HUES64 (cell line): ENCODE results near the gene PRRC2A.

Experiments
- H3K27ac ChIP-seq: 2 replicates; pipeline ENCODE4 v1.7.0; 2013; ENCODE audit warnings: low read depth, low read length, inconsistent platforms
- H3K27me3 ChIP-seq: 2 replicates; pipeline ENCODE4 v1.6.1; 2013; ENCODE audit warnings: mild to moderate bottlenecking, low read length; ENCODE audit not compliant: insufficient read depth
- H3K36me3 ChIP-seq: 2 replicates; pipeline ENCODE4 v1.6.1; 2013; ENCODE audit warnings: mild to moderate bottlenecking, low read length; ENCODE audit not compliant: insufficient read depth
- H3K4me1 ChIP-seq: 2 replicates; pipeline ENCODE4 v1.6.1; 2013; ENCODE audit warnings: mild to moderate bottlenecking, low read length, moderate library complexity; ENCODE audit not compliant: insufficient read depth
- H3K4me3 ChIP-seq: 2 replicates; pipeline ENCODE4 v1.5.1; 2013; ENCODE audit warnings: mild to moderate bottlenecking, low read length, moderate library complexity
- H3K9ac ChIP-seq: 2 replicates; pipeline ENCODE4 v1.6.1; 2013; ENCODE audit warnings: mild to moderate bottlenecking, low read depth, low read length
- H3K9me3 ChIP-seq: 2 replicates; pipeline ENCODE4 v1.6.1; 2013; ENCODE audit warnings: low read depth, low read length; ENCODE audit not compliant: insufficient read depth
- WGBS: fragments of 150-250, 120-280 bp; methylation state at CpG from one replicate; pipeline ENCODE4 v1.1.7; 2013; ENCODE audit warnings: missing lambda C conversion rate; 5-methylcytosine and 5-hydroxymethylcytosine counted together

PRRC2A gene

GRCh38 chr6:31629014-31629413, 8.5 kb downstream of the PRRC2A start:
- Histone ChIP-seq H3K27me3 (no peaks in the 10 kb centered on the region), H3K4me3 (no peak overlapping the region), H3K36me3 (peaks cover 100% of the 10 kb centered on the region), H3K9me3 (no peaks in the 10 kb centered on the region), H3K9ac (no peak overlapping the region), H3K4me1 (no peaks in the 10 kb centered on the region), H3K27ac (no peak overlapping the region)
- 93% methylated on average over 7 of the region's 7 CpGs for WGBS

- WGBS: 95% methylated on average over 25 of the region's 25 CpGs
- H3K9ac ChIP-seq: no peak overlapping the region
Measured at GRCh38 chr6:31630177-31630934, 9.8 kb downstream of the PRRC2A start.

GRCh38 chr6:31631209-31631608, 10.7 kb downstream of the PRRC2A start:
- H3K9me3 ChIP-seq: no peaks in the 10 kb centered on the region
- 96% methylated on average over 16 of the region's 16 CpGs for WGBS
- peaks cover 100% of the 10 kb centered on the region for H3K36me3 ChIP-seq
- no peak overlapping the region for H3K27ac ChIP-seq
- H3K4me1 ChIP-seq: no peaks in the 10 kb centered on the region
- no peaks in the 10 kb centered on the region for H3K27me3 ChIP-seq
- H3K4me3 ChIP-seq: no peak overlapping the region
- H3K9ac ChIP-seq: no peak overlapping the region

More at GRCh38 chr6:31630177-31630934, 9.8 kb downstream of the PRRC2A start:
- Histone ChIP-seq H3K4me3 (no peak overlapping the region), H3K27ac (no peak overlapping the region), H3K4me1 (no peaks in the 10 kb centered on the region), H3K9me3 (no peaks in the 10 kb centered on the region), H3K27me3 (no peaks in the 10 kb centered on the region), H3K36me3 (peaks cover 100% of the 10 kb centered on the region)

GRCh38 chr6:31631681-31632278, 11.3 kb downstream of the PRRC2A start:
- WGBS: 96% methylated on average over 32 of the region's 32 CpGs

DNA sequence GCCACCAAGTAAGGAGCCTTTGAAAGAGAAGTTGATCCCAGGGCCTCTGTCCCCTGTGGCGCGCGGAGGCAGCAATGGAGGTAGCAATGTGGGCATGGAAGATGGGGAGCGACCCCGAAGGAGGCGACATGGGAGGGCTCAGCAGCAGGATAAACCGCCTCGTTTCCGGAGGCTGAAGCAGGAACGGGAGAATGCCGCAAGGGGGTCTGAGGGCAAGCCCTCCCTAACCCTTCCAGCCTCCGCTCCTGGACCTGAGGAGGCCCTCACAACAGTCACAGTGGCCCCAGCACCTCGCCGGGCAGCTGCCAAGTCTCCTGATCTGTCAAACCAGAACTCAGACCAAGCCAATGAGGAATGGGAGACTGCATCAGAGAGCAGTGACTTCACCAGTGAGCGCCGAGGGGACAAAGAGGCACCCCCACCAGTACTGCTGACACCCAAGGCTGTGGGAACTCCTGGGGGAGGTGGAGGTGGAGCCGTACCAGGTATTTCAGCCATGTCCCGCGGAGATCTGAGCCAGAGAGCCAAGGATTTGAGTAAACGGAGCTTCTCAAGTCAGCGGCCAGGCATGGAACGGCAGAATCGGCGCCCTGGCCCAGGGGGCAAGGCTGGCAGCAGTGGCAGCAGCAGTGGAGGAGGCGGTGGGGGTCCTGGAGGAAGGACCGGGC, 11.9 kb downstream of the PRRC2A start:
- no peaks in the 10 kb centered on the region for H3K9me3 ChIP-seq
- peaks cover 99% of the 10 kb centered on the region for H3K36me3 ChIP-seq
- no peaks in the 10 kb centered on the region for H3K27me3 ChIP-seq
- no peak overlapping the region for H3K4me3 ChIP-seq
- H3K4me1 ChIP-seq: no peaks in the 10 kb centered on the region
- H3K9ac ChIP-seq: no peak overlapping the region
- no peak overlapping the region for H3K27ac ChIP-seq
- WGBS: 95% methylated on average over 26 of the region's 26 CpGs

More at GRCh38 chr6:31631681-31632278, 11.3 kb downstream of the PRRC2A start:
- Histone ChIP-seq H3K9ac (no peak overlapping the region), H3K36me3 (peaks cover 100% of the 10 kb centered on the region), H3K27me3 (no peaks in the 10 kb centered on the region), H3K9me3 (no peaks in the 10 kb centered on the region), H3K4me3 (no peak overlapping the region), H3K4me1 (no peaks in the 10 kb centered on the region), H3K27ac (no peak overlapping the region)

- WGBS: 94% methylated on average over 7 of the region's 7 CpGs
- Histone ChIP-seq H3K27me3 (no peaks in the 10 kb centered on the region), H3K27ac (no peak overlapping the region), H3K4me1 (no peaks in the 10 kb centered on the region), H3K36me3 (peaks cover 98% of the 10 kb centered on the region), H3K4me3 (no peak overlapping the region), H3K9ac (no peak overlapping the region), H3K9me3 (no peaks in the 10 kb centered on the region)
Measured at GRCh38 chr6:31633447-31633846, 12.9 kb downstream of the PRRC2A start.

GRCh38 chr6:31634131-31634530, 13.6 kb downstream of the PRRC2A start:
- Histone ChIP-seq H3K4me1 (no peaks in the 10 kb centered on the region), H3K36me3 (peaks cover 98% of the 10 kb centered on the region), H3K9ac (no peak overlapping the region), H3K4me3 (no peak overlapping the region), H3K27me3 (no peaks in the 10 kb centered on the region), H3K9me3 (no peaks in the 10 kb centered on the region), H3K27ac (no peak overlapping the region)
- WGBS: 96% methylated on average over 3 of the region's 3 CpGs

- Histone ChIP-seq H3K27ac (no peak overlapping the region), H3K36me3 (peaks cover 99% of the 10 kb centered on the region), H3K9ac (no peak overlapping the region), H3K4me3 (no peak overlapping the region), H3K9me3 (no peaks in the 10 kb centered on the region), H3K4me1 (no peaks in the 10 kb centered on the region), H3K27me3 (no peaks in the 10 kb centered on the region)
- 88% methylated on average over 11 of the region's 11 CpGs for WGBS
Measured at GRCh38 chr6:31634969-31635575, 14.6 kb downstream of the PRRC2A start.

DNA sequence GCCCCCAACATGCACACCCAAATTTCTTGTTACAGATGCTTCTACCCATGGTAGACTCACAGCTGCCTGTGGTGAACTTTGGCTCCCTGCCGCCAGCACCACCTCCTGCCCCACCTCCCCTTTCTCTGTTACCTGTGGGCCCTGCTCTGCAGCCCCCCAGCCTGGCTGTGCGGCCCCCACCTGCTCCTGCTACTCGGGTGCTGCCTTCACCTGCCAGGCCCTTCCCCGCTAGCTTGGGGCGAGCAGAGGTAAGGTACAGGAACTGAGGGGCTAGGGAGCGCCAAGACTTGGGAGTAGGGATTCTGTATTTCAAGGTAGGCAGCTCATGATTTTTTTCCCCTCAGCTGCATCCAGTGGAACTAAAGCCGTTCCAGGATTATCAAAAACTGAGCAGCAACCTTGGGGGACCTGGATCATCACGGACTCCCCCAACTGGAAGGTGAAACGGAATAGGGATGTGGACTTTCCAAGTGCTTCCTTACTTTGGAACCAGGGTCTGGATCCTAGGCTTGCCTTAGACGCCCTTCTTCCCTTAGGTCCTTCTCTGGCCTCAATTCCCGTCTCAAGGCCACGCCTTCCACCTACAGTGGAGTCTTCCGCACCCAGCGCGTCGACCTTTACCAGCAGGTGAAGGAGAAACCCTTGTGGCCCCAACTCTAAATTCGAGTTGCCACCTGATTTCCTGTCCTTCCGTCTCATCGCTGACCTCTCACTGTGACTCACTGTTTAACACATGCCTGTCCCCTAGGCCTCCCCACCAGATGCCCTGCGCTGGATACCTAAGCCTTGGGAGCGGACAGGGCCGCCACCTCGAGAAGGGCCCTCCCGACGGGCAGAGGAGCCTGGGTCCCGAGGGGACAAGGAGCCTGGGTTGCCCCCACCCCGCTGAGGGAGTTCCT, 16.4 kb downstream of the PRRC2A start:
- no peak overlapping the region for H3K9ac ChIP-seq
- WGBS: 89% methylated on average over 27 of the region's 27 CpGs
- H3K36me3 ChIP-seq: peaks cover 99% of the 10 kb centered on the region
- H3K27ac ChIP-seq: peak overlapping the region; percentile 54; the same call in 1 of the 2 replicates
- H3K4me1 ChIP-seq: no peaks in the 10 kb centered on the region
- H3K4me3 ChIP-seq: no peak overlapping the region
- no peaks in the 10 kb centered on the region for H3K9me3 ChIP-seq
- H3K27me3 ChIP-seq: no peaks in the 10 kb centered on the region

DNA sequence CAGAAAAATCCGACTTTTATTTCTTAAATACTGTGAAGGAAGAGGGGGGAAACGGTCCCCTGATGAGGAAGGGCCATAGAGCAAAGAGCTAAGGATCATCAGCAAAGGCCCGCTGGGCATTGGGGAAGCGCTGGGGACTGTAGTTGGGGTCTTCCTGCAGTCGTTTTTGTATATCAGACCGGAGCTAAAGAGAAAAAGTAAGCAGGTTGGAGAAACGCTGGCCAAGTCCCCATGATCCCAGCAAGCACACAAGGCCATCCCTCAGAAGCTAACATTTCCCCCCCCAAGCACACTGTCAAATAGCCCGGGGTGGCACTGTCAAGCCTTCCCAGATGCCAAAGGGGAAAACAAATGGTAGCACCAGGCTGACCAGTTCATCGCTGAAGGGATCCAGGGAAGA, 18.5 kb downstream of the PRRC2A start:
- no peaks in the 10 kb centered on the region for H3K9me3 ChIP-seq
- 91% methylated on average over 9 of the region's 9 CpGs for WGBS
- peaks cover 98% of the 10 kb centered on the region for H3K36me3 ChIP-seq
- no peak overlapping the region for H3K4me3 ChIP-seq
- no peak overlapping the region for H3K27ac ChIP-seq
- H3K4me1 ChIP-seq: no peaks in the 10 kb centered on the region
- no peak overlapping the region for H3K9ac ChIP-seq
- no peaks in the 10 kb centered on the region for H3K27me3 ChIP-seq
